HG03039 (cell line): ENCODE data around the gene PLEKHA8.

Experiments used
- ATAC-seq: cut with Tn5 transposase; IDR thresholded peaks from one replicate; pipeline ENCODE4 v1.9.1; 2021; ENCODE audit warnings: mild to moderate bottlenecking, moderate library complexity; ENCODE audit not compliant: unreplicated experiment

Gene PLEKHA8

DNA sequence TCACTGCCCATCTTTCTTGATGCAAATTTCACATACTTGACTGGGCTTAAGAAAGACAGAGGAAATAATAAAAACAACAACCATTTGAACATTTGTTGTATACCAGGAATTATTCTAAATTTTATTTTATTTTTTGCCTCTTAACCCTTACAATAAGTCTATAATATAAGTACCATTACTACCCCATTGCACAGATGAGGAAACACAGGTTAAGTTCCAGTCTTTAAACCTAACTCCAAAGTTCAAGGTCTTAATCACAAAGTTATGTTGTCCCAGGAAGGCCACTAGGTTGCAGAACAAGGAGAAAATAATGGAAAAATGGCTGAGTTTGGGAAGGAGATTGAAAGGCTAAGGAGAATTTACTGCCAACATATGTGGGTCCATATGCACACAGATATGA, 5.2 kb upstream of the PLEKHA8 start:
- no peak for ATAC-seq

DNA sequence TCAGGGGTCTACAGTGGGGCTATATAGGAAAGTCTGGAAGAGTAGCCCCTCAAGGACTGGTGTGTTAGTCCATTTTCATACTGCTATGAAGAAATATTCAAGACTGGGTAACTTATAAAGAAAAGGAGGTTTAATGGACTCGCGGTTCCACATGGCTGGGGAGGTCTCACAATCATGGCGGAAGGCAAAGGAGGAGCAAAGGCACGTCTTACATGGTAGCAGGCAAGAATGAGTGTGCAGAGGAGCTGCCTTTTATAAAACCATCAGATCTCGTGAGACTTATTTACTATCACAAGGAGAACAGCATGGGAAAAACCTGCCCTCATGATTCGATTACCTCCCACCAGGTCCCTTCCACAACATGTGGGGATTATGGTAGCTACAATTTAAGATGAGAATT, 4.7 kb upstream of the PLEKHA8 start:
- no peak for ATAC-seq

DNA sequence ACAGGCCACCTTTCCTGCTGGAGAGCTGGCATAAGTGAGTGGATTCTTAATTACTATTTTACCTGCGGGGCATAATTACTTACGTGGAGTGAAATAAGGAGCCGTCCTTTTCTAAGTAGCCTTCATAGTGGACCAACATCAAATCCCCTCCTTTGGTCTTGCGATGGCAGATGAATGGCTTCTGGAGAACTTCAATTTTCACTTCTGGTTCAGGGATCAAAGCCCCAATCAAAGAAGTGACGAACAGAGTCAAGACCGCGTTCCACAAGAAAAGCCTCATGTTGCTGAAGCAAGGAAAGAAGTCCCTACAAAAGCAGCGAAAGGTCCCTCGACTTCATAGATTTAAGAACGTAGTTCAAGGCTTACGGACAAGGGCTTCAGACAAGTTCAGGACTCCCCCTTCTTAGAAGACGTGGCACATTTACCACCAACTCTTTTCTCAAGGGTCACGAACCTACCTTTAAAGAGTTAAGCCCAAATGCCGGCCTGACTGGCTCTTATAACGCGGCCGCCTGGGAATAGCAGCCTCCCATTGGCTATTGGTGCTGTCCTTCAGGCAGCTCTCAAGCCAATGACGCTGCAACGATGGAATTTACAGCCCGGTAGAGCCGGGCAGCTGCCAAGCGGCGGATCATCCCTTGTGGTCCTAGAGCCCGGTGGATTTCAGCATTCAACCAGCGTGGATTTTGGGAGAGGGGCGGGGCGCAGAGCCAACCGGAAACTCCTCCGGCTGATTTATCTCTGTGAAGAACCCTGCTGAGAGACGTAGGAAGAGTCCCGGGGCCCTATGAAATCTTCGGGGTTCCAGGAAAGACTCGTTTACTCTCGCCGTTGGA, 1.8 kb upstream of the PLEKHA8 start, which contains the start of gene FKBP14:
Gene FKBP14 (minus strand): TSS at position 474 of the 836 bp plus-strand sequence. CDS start 194 bp downstream, at position 280.
- peak; percentile 75 for ATAC-seq

- ATAC-seq: no peak
Measured at GRCh38 chr7:30027065-30027456, 1.2 kb upstream of the PLEKHA8 start.

- ATAC-seq: no peak
Measured at GRCh38 chr7:30027740-30028215, 434 bp upstream of the PLEKHA8 start.

- ATAC-seq: peak; percentile 13
Measured at GRCh38 chr7:30028749-30029635, 780 bp downstream of the PLEKHA8 start.

DNA sequence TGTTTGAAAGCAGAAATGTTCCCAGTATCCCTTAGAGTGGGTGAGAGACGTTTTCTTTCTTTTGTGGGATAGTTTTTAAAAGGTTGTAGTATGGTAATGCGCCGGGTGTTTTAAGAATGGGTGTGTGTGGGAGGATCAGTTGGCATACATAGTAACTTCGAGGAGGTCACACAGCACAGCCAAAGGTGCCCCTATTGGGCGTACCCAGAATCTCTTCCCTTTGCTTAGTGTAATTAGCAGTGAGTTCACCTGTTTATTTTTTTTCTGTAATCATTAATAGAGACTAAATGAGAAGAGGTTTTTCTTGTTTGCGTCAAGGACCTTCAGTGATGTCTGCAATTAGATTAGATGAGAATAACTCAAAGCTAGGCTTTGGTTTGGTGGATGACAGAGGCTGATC, 1.5 kb downstream of the PLEKHA8 start:
- no peak for ATAC-seq

- ATAC-seq: no peak
Measured at GRCh38 chr7:30032310-30033125, 4.3 kb downstream of the PLEKHA8 start.

- ATAC-seq: no peak
Measured at GRCh38 chr7:30034501-30034900, 6.3 kb downstream of the PLEKHA8 start.

DNA sequence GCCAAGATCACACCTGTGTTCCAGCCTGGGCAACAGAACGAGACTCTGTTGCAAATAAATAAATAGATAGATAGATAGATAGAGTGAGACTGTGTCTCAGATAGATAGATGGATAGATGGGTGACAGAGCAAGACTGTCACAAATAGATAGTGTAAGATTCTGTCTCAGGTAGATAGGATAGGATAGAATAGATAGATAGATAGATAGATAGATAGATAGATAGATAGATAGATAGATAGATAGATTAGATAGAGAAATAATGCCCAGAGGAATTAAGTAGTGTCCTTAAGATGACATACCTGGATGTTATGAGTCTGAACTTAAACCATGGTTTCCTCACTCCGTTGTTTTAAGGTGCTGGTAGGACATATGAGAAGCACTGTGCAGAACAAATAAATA, 8.0 kb downstream of the PLEKHA8 start:
- ATAC-seq: no peak

- ATAC-seq: no peak
Measured at GRCh38 chr7:30038196-30038980, 10.2 kb downstream of the PLEKHA8 start.

DNA sequence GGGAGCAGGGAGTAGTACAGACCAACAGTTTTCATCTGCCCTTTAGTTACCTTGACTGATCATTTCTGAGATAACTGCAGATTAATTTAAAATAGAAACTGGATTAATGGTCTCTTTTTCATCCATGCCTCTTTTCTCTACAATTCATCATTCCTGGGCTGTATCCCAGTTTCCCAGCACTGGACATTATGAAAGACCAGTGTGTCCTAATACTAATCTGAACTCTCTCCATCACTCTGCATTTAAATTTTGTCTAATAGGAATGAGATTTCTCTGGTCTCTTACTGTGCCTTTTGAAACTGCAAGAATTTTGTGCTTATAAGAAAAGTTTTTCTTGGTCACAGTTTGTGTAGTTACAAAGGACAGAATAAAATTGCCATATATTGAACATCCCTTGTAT, 12.7 kb downstream of the PLEKHA8 start:
- ATAC-seq: no peak

DNA sequence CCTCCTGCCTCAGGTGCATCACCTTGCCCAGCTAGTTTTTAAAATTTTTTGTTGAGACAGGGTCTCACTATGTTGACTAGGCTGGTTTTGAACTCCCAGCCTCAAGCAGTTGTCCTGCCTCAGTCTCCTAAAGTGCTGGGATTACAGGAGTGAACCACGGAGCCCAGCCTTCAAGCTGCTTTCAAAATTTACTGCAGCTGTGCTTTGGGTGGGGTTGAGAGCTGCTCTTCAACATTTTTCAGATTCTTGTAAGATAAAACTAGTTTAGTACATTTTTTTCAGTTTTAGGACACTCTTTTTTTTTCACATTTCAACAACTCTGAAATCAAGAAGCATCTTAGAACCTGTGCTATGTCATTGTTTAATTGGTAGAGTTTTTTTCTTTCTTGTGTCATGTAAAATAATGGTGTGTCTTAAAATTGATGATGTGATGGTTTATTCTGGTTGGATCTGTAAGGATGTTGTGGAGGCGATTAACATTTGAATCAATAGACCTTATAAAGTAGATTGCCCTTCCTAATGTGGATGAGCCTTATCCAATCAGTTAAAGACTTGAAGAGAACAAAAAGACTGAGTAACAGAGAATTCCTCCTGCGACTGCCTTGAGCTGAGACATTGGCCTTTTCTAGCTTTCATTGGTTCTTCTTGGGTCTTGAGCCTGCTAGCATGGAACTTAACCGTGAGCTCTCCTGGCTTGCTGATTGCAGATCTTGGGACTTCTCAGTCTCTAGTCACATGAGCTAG, 13.5 kb downstream of the PLEKHA8 start:
- no peak for ATAC-seq

DNA sequence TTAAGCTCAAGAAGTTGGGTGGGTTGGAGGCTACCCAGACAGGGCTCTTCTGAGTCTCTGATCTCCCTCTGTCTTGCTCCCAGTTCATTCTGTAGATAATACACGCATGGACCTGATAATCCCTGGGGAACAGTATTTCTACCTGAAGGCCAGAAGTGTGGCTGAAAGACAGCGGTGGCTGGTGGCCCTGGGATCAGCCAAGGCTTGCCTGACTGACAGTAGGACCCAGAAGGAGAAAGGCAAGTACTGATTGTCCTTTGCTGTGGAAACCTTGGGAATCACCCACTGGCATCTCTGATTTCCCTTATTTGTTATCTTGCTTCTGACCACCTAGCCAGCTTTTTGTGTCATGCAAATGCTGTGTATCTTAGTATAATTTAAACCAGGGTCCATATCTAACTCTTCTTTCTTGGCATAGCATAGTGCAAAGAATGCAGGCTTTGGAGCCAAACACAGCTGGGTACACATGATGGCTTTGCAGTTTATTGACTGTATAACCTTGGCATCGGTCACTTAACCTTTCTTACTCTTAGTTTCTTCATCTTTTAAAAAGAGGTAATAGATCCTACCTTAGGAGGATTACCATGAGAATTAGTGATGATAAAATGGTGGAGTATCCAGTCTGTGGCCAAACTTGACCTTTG, 18.0 kb downstream of the PLEKHA8 start:
- ATAC-seq: no peak

DNA sequence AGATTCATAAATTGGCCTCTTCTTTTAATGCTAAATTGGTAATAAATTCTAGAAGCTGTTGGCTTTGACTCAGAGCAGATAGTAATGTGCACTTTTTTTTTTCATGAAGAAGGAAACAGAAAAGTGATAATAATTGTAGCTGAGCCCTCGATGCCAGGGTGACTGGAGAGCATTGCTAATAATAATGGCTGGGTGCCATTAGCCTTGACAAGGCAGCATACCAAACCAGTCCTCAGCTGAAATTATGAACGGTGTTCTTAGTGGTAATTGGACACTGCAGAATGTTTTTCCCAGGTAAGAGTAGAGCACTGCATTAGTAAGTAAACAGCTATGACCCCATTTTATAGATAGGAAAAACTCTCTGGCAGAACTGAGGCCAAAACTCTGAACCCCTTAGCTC, 18.9 kb downstream of the PLEKHA8 start:
- ATAC-seq: no peak

DNA sequence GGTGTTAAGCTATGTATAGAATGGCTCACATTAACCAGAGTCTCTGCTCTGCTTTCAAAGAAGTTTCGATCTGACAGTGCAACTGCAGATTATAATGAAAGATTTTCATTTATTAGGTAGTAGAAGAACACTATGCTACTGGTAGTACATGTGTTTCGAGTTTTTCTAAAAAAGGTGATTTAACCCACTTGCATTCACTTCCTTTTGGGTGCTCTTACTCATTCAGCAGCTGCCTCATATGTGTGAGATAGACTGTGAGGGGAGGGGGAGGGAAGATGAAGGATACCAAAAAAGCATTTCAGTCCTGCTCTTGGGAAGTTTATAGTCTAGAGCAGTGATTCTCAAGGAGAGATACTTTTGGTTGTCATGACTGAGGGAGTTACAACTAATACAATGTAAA, 20.4 kb downstream of the PLEKHA8 start:
- ATAC-seq: no peak

DNA sequence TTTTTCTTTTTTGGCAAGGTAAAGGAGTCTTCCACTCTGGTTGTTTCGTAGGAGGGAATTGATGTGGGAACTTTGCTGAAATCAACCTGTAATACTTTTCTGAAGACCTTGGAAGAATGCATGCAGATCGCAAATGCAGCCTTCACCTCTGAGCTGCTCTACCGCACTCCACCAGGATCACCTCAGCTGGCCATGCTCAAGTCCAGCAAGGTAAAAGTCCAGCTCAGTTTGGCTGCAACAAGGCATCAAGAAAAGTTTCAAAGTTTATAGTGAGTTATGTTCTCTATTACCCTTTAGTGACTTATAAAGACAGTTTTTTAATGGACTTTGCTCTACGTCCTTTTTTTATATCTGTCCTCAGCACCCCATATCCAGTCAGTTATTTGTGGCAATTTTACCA, 21.0 kb downstream of the PLEKHA8 start:
- no peak for ATAC-seq

GRCh38 chr7:30053068-30053467, 24.9 kb downstream of the PLEKHA8 start:
- ATAC-seq: no peak

- no peak for ATAC-seq
Measured at GRCh38 chr7:30057741-30058140, 29.5 kb downstream of the PLEKHA8 start.
